ENCODE measurements around the gene CATSPERB.
"Not testable (repeated sequence)": the region's sequence is repeated elsewhere in the genome, so short reads cannot be mapped to it uniquely, and the experiment has no call there.

CATSPERB gene

GRCh38 chr14:91748049-91748448 is 16.2 kb upstream of the CATSPERB start:
- no peak overlapping the region for H3K27ac ChIP-seq
- peaks cover 40% of the 10 kb centered on the region for H3K4me1 ChIP-seq
- H2AFZ ChIP-seq, result no peak overlapping the region
- no peaks in the 10 kb centered on the region for H3K9me3 ChIP-seq (ENCODE audit: control insufficient read depth, low read length)
- H3K27me3 ChIP-seq (ENCODE audit: control insufficient read depth, insufficient read depth, low read length), result no peaks in the 10 kb centered on the region
- TF ChIP-seq CTCF (IDR thresholded peaks at IDR 0.05), result no peak
- H3K9ac ChIP-seq, result no peak overlapping the region
- no peak overlapping the region for H3K4me3 ChIP-seq (ENCODE audit: low read depth, low read length)
- no peaks in the 10 kb centered on the region for H3K36me3 ChIP-seq (ENCODE audit: control insufficient read depth, insufficient read depth, low read length)
- H3K4me2 ChIP-seq (ENCODE audit: low read length), result no peak overlapping the region
- H3K79me2 ChIP-seq, result no peaks in the 10 kb centered on the region

- TF ChIP-seq CTCF (IDR thresholded peaks at IDR 0.05), result no peak
- Histone ChIP-seq H3K4me1 (peaks cover 28% of the 10 kb centered on the region), H3K9ac (no peak overlapping the region), H3K36me3 (ENCODE audit: control insufficient read depth, insufficient read depth, low read length) (no peaks in the 10 kb centered on the region), H3K27ac (peak overlapping the region; percentile 17), H3K4me3 (ENCODE audit: low read depth, low read length) (no peak overlapping the region), H3K27me3 (ENCODE audit: control insufficient read depth, insufficient read depth, low read length) (no peaks in the 10 kb centered on the region), H2AFZ (no peak overlapping the region), H3K79me2 (no peaks in the 10 kb centered on the region), H3K9me3 (ENCODE audit: control insufficient read depth, low read length) (no peaks in the 10 kb centered on the region), H3K4me2 (ENCODE audit: low read length) (no peak overlapping the region)
Observed at GRCh38 chr14:91745344-91745743, 13.5 kb upstream of the CATSPERB start.

- no peaks in the 10 kb centered on the region for H3K36me3 ChIP-seq (ENCODE audit: control insufficient read depth, insufficient read depth, low read length)
- H2AFZ ChIP-seq, result peak overlapping the region; percentile 55
- H3K4me3 ChIP-seq (ENCODE audit: low read depth, low read length), result no peak overlapping the region
- no peak overlapping the region for H3K4me2 ChIP-seq (ENCODE audit: low read length)
- H3K79me2 ChIP-seq, result no peaks in the 10 kb centered on the region
- no peaks in the 10 kb centered on the region for H3K9me3 ChIP-seq (ENCODE audit: control insufficient read depth, low read length)
- no peak overlapping the region for H3K9ac ChIP-seq
- H3K4me1 ChIP-seq, result peaks cover 28% of the 10 kb centered on the region
- no peaks in the 10 kb centered on the region for H3K27me3 ChIP-seq (ENCODE audit: control insufficient read depth, insufficient read depth, low read length)
- H3K27ac ChIP-seq, result peak overlapping the region; percentile 50
- TF ChIP-seq CTCF (IDR thresholded peaks at IDR 0.05), result no peak
Observed at GRCh38 chr14:91744068-91744480, 12.2 kb upstream of the CATSPERB start.

DNA sequence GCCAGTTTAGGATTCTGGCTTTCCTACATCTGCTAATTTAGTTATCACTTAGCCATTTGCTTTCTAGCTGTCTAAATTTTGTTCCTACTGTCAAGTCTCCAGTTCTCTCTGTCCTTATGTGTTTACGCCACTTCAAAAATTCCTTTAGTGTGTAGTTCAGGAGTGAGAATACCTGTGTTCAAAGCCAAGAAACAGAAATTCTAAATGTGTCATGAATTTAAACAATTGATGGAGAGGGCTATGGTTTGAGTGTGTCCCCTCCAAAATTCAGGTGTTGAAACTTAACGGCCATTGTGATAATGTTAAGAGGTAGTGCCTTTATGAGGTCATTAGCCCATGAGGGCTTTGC is 11.4 kb upstream of the CATSPERB start:
- Histone ChIP-seq H3K4me3 (ENCODE audit: low read depth, low read length) (no peak overlapping the region), H3K9me3 (ENCODE audit: control insufficient read depth, low read length) (no peaks in the 10 kb centered on the region), H3K36me3 (ENCODE audit: control insufficient read depth, insufficient read depth, low read length) (no peaks in the 10 kb centered on the region), H3K79me2 (no peaks in the 10 kb centered on the region), H3K4me1 (peaks cover 36% of the 10 kb centered on the region), H3K27ac (peak overlapping the region; percentile 50), H3K27me3 (ENCODE audit: control insufficient read depth, insufficient read depth, low read length) (no peaks in the 10 kb centered on the region), H3K9ac (no peak overlapping the region), H3K4me2 (ENCODE audit: low read length) (no peak overlapping the region), H2AFZ (peak overlapping the region; percentile 5)
- TF ChIP-seq CTCF (IDR thresholded peaks at IDR 0.05), result no peak

DNA sequence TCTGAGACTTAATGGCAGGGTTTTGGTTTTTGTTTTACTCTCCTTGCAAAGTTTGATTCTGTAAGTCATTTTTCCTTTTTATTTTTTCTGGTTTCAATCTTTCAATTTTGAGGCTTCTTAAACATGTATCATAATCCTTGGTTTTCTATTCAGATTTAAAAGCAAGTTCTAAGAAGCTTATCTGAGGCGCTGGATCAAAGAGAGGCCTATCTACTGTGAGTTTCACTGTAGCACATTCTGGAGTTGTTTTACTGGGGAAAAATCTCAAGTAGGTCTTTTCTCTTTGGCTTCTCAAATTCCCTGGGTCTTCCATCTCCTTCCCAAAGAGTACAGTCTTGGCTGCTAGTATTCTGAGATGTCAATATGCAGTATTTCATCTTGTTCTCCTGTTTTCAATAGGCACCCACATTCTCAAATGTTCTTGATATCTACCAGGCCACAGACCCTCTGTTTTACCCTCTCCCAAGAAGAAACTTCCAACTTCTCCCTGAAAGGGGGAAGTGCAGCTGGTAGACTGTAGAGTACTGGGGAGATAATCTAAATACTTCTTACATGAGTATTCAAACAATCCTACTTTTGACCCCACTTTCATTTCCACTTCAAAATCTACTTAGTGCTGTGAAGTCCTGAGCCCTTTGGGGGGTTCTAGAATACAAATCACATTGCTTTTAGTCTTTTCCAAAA is 10.9 kb upstream of the CATSPERB start:
- peak overlapping the region; percentile 50 for H3K27ac ChIP-seq
- peaks cover 36% of the 10 kb centered on the region for H3K4me1 ChIP-seq
- no peak for TF ChIP-seq CTCF (IDR thresholded peaks at IDR 0.05)
- H3K27me3 ChIP-seq (ENCODE audit: control insufficient read depth, insufficient read depth, low read length), result no peaks in the 10 kb centered on the region
- H3K4me2 ChIP-seq (ENCODE audit: low read length), result no peak overlapping the region
- H3K79me2 ChIP-seq, result no peaks in the 10 kb centered on the region
- no peak overlapping the region for H3K4me3 ChIP-seq (ENCODE audit: low read depth, low read length)
- H3K9me3 ChIP-seq (ENCODE audit: control insufficient read depth, low read length), result no peaks in the 10 kb centered on the region
- H2AFZ ChIP-seq, result peak overlapping the region; percentile 5
- H3K9ac ChIP-seq, result no peak overlapping the region
- no peaks in the 10 kb centered on the region for H3K36me3 ChIP-seq (ENCODE audit: control insufficient read depth, insufficient read depth, low read length)

- H3K79me2 ChIP-seq; H3K4me2 ChIP-seq (ENCODE audit: low read length); H3K9ac ChIP-seq; H3K27ac ChIP-seq; H3K9me3 ChIP-seq (ENCODE audit: control insufficient read depth, low read length); H3K4me3 ChIP-seq (ENCODE audit: low read depth, low read length); H2AFZ ChIP-seq; H3K27me3 ChIP-seq (ENCODE audit: control insufficient read depth, insufficient read depth, low read length); H3K36me3 ChIP-seq (ENCODE audit: control insufficient read depth, insufficient read depth, low read length): not testable (repeated sequence)
- peaks cover 28% of the 10 kb centered on the region for H3K4me1 ChIP-seq
Observed at GRCh38 chr14:91739867-91740266, 8.0 kb upstream of the CATSPERB start.

All from parathyroid adenoma (tissue), 2 donors.